Sigmoid colon (tissue), 3 donors: ENCODE results near the gene KBTBD12.

Experiments
- CTCF ChIP-seq, 4 experiments: fragments of 450-650 bp in 3 of 4; fragments of 200-600 bp in 1 of 4; IDR thresholded peaks; one replicate each; pipeline ENCODE4 v1.5.1; 2016 to 2019; ENCODE audit warnings: antibody characterized with exemption in 4 of 4, mild to moderate bottlenecking in 3 of 4, moderate library complexity in 2 of 4
- POLR2A ChIP-seq, 2 donors: fragments of 450-650 bp; IDR thresholded peaks; one replicate each; pipeline ENCODE4 v1.6.1; 2016; ENCODE audit warnings: antibody characterized with exemption in 2 of 2, mild to moderate bottlenecking in 2 of 2, moderate library complexity in 2 of 2

GRCh38 chr3:127999509-128000106, 84.6 kb downstream of the KBTBD12 start:
- TF ChIP-seq POLR2A (IDR thresholded peaks at IDR 0.05) (no peak), CTCF (IDR thresholded peaks at IDR 0.05) (no peak)
